Measurements from ENCODE around the gene CELSR1. TPM values are rescaled to one million over a fixed set of nuclear protein-coding genes. Genes with fewer than 3 reads are reported as not detected.

Gene CELSR1
- total and polyA plus RNA-seq, 2 of the 13 experiments (the other 11 are each of a cell fraction or from before 2014, with no cell fraction given) = 0.78 to 1.8 TPM

DNA sequence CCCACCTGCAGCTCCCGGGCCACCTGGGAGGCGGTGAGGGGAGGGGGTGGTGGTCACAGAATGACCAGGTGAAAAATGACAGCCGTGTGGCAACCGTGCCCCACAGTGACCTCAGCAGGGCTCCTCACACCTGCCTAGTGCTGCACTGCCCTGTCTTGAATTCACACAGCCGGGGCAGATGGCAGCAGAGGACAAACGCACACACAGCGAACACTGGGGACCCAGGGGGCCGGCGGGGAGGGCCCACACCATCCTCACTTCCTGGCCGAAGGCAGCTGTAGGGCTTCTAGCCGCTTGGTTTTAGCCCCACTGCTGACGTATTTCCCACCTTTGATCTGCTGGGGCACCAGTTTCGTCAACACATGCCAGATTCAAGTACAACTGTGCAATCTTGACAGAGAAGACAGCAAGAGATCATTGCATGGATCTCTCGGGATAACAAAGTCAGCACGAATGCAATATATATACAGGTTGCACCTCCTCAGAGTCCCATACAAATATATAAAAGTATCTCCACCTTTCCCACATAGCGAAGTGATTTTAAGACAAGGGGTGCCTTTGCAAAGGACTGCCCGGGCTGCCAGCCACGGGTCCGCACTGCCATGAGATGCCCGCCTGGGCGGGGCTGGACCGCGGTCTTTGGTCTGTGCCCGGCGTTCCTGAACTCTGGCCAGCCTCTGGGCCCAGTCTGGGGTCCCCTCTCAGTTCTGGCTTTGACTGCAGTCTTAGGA lies 175.1 kb downstream of the CELSR1 start (continued):
- TF ChIP-seq, protein P1, sequence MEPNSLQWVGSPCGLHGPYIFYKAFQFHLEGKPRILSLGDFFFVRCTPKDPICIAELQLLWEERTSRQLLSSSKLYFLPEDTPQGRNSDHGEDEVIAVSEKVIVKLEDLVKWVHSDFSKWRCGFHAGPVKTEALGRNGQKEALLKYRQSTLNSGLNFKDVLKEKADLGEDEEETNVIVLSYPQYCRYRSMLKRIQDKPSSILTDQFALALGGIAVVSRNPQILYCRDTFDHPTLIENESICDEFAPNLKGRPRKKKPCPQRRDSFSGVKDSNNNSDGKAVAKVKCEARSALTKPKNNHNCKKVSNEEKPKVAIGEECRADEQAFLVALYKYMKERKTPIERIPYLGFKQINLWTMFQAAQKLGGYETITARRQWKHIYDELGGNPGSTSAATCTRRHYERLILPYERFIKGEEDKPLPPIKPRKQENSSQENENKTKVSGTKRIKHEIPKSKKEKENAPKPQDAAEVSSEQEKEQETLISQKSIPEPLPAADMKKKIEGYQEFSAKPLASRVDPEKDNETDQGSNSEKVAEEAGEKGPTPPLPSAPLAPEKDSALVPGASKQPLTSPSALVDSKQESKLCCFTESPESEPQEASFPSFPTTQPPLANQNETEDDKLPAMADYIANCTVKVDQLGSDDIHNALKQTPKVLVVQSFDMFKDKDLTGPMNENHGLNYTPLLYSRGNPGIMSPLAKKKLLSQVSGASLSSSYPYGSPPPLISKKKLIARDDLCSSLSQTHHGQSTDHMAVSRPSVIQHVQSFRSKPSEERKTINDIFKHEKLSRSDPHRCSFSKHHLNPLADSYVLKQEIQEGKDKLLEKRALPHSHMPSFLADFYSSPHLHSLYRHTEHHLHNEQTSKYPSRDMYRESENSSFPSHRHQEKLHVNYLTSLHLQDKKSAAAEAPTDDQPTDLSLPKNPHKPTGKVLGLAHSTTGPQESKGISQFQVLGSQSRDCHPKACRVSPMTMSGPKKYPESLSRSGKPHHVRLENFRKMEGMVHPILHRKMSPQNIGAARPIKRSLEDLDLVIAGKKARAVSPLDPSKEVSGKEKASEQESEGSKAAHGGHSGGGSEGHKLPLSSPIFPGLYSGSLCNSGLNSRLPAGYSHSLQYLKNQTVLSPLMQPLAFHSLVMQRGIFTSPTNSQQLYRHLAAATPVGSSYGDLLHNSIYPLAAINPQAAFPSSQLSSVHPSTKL (CRISPR knock-in tag; IDR thresholded peaks at IDR 0.05) = peak; percentile 46
- TF ChIP-seq CCDC6 (CRISPR knock-in tag; IDR thresholded peaks at IDR 0.05) (peak; percentile 15; the same call in 1 of the 2 replicates), ELF3 (CRISPR knock-in tag; IDR thresholded peaks at IDR 0.05) (peak; percentile 70), KDM6A (CRISPR knock-in tag; IDR thresholded peaks at IDR 0.05; ENCODE audit: low read depth) (peak; percentile 37; the same call in 1 of the 2 replicates), RXRA (CRISPR knock-in tag; IDR thresholded peaks at IDR 0.05) (peak; percentile 50; the same call in 1 of the 2 replicates), ZNF496 (CRISPR knock-in tag; IDR thresholded peaks at IDR 0.05; ENCODE audit: insufficient replicate concordance) (no peak), MEIS1 (CRISPR knock-in tag; IDR thresholded peaks at IDR 0.05; ENCODE audit: borderline replicate concordance) (peak; percentile 48; the same call in 1 of the 2 replicates), ZNF34 (CRISPR knock-in tag; IDR thresholded peaks at IDR 0.05; ENCODE audit: borderline replicate concordance) (no peak), TBP (CRISPR knock-in tag; IDR thresholded peaks at IDR 0.05) (no peak), ZNF264 (CRISPR knock-in tag; IDR thresholded peaks at IDR 0.05) (no peak), SOX5 (CRISPR knock-in tag; IDR thresholded peaks at IDR 0.05; ENCODE audit: borderline replicate concordance) (peak; percentile 67; the same call in 1 of the 2 replicates), ARHGAP35 (CRISPR knock-in tag; IDR thresholded peaks at IDR 0.05; ENCODE audit: borderline replicate concordance) (peak; percentile 63; the same call in 1 of the 2 replicates), HNRNPLL (IDR thresholded peaks at IDR 0.05; ENCODE audit: low read depth, low read length, poor library complexity, severe bottlenecking) (peak; percentile 12)
- TF ChIP-seq, protein P2, sequence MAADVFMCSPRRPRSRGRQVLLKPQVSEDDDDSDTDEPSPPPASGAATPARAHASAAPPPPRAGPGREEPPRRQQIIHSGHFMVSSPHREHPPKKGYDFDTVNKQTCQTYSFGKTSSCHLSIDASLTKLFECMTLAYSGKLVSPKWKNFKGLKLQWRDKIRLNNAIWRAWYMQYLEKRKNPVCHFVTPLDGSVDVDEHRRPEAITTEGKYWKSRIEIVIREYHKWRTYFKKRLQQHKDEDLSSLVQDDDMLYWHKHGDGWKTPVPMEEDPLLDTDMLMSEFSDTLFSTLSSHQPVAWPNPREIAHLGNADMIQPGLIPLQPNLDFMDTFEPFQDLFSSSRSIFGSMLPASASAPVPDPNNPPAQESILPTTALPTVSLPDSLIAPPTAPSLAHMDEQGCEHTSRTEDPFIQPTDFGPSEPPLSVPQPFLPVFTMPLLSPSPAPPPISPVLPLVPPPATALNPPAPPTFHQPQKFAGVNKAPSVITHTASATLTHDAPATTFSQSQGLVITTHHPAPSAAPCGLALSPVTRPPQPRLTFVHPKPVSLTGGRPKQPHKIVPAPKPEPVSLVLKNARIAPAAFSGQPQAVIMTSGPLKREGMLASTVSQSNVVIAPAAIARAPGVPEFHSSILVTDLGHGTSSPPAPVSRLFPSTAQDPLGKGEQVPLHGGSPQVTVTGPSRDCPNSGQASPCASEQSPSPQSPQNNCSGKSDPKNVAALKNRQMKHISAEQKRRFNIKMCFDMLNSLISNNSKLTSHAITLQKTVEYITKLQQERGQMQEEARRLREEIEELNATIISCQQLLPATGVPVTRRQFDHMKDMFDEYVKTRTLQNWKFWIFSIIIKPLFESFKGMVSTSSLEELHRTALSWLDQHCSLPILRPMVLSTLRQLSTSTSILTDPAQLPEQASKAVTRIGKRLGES (CRISPR knock-in tag; IDR thresholded peaks at IDR 0.05; ENCODE audit: borderline replicate concordance) = no peak
- TF ChIP-seq, protein P3, sequence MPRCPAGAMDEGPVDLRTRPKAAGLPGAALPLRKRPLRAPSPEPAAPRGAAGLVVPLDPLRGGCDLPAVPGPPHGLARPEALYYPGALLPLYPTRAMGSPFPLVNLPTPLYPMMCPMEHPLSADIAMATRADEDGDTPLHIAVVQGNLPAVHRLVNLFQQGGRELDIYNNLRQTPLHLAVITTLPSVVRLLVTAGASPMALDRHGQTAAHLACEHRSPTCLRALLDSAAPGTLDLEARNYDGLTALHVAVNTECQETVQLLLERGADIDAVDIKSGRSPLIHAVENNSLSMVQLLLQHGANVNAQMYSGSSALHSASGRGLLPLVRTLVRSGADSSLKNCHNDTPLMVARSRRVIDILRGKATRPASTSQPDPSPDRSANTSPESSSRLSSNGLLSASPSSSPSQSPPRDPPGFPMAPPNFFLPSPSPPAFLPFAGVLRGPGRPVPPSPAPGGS (CRISPR knock-in tag; IDR thresholded peaks at IDR 0.05) = peak; percentile 65; the same call in 1 of the 2 replicates
- TF ChIP-seq, protein P4, sequence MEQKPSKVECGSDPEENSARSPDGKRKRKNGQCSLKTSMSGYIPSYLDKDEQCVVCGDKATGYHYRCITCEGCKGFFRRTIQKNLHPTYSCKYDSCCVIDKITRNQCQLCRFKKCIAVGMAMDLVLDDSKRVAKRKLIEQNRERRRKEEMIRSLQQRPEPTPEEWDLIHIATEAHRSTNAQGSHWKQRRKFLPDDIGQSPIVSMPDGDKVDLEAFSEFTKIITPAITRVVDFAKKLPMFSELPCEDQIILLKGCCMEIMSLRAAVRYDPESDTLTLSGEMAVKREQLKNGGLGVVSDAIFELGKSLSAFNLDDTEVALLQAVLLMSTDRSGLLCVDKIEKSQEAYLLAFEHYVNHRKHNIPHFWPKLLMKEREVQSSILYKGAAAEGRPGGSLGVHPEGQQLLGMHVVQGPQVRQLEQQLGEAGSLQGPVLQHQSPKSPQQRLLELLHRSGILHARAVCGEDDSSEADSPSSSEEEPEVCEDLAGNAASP (CRISPR knock-in tag; IDR thresholded peaks at IDR 0.05; ENCODE audit: borderline replicate concordance) = peak; percentile 33; the same call in 1 of the 2 replicates
- TF ChIP-seq, protein P5, sequence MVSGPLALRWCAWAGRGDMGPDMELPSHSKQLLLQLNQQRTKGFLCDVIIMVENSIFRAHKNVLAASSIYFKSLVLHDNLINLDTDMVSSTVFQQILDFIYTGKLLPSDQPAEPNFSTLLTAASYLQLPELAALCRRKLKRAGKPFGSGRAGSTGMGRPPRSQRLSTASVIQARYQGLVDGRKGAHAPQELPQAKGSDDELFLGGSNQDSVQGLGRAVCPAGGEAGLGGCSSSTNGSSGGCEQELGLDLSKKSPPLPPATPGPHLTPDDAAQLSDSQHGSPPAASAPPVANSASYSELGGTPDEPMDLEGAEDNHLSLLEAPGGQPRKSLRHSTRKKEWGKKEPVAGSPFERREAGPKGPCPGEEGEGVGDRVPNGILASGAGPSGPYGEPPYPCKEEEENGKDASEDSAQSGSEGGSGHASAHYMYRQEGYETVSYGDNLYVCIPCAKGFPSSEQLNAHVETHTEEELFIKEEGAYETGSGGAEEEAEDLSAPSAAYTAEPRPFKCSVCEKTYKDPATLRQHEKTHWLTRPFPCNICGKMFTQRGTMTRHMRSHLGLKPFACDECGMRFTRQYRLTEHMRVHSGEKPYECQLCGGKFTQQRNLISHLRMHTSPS (CRISPR knock-in tag; IDR thresholded peaks at IDR 0.05; ENCODE audit: low read depth) = peak; percentile 74
